ENCODE results near the gene GRM8.

GRM8 gene

GRCh38 chr7:126449611-126450268, 803.0 kb downstream of the GRM8 start:
- H3K27me3 ChIP-seq (ENCODE audit: control insufficient read depth, low read length): no peaks in the 10 kb centered on the region
- no peaks in the 10 kb centered on the region for H3K9me2 ChIP-seq (replicated peaks; ENCODE audit: control insufficient read depth, low read length)
- H3K79me2 ChIP-seq (ENCODE audit: control insufficient read depth, low read length): no peaks in the 10 kb centered on the region
- H3F3A ChIP-seq (ENCODE audit: control insufficient read depth, insufficient read depth): no peaks in the 10 kb centered on the region
- H3K9me3 ChIP-seq (ENCODE audit: control insufficient read depth, insufficient read depth, low read length): no peaks in the 10 kb centered on the region
- no peaks in the 10 kb centered on the region for H3K36me3 ChIP-seq (ENCODE audit: control insufficient read depth, low read length)
- no peak for TF ChIP-seq EZH2phosphoT487 (IDR thresholded peaks at IDR 0.05; ENCODE audit: borderline replicate concordance, low read length)
- TF ChIP-seq CTCF (IDR thresholded peaks at IDR 0.05; ENCODE audit: low read depth, low read length, poor library complexity, severe bottlenecking): no peak
- H4K20me1 ChIP-seq (ENCODE audit: control insufficient read depth, insufficient read depth, low read depth, low read length): no peaks in the 10 kb centered on the region
- peak overlapping the region; percentile 14 for H3K27ac ChIP-seq (ENCODE audit: low read depth, low read length)
- H3K4me3 ChIP-seq (ENCODE audit: low read length): peak overlapping the region; percentile 39
- H3K4me1 ChIP-seq (ENCODE audit: control insufficient read depth, low read length): peaks cover 17% of the 10 kb centered on the region
- peak overlapping the region; percentile 56 for H3K4me2 ChIP-seq (ENCODE audit: low read length)

GRCh38 chr7:126447984-126448383, 804.8 kb downstream of the GRM8 start:
- no peaks in the 10 kb centered on the region for H4K20me1 ChIP-seq (ENCODE audit: control insufficient read depth, insufficient read depth, low read depth, low read length)
- no peaks in the 10 kb centered on the region for H3K79me2 ChIP-seq (ENCODE audit: control insufficient read depth, low read length)
- H3K4me1 ChIP-seq (ENCODE audit: control insufficient read depth, low read length): peaks cover 17% of the 10 kb centered on the region
- H3F3A ChIP-seq (ENCODE audit: control insufficient read depth, insufficient read depth): no peaks in the 10 kb centered on the region
- no peak overlapping the region for H3K27ac ChIP-seq (ENCODE audit: low read depth, low read length)
- H3K4me2 ChIP-seq (ENCODE audit: low read length): no peak overlapping the region
- H3K9me2 ChIP-seq (replicated peaks; ENCODE audit: control insufficient read depth, low read length): no peaks in the 10 kb centered on the region
- H3K27me3 ChIP-seq (ENCODE audit: control insufficient read depth, low read length): no peaks in the 10 kb centered on the region
- TF ChIP-seq EZH2phosphoT487 (IDR thresholded peaks at IDR 0.05; ENCODE audit: borderline replicate concordance, low read length): no peak
- TF ChIP-seq CTCF (IDR thresholded peaks at IDR 0.05; ENCODE audit: low read depth, low read length, poor library complexity, severe bottlenecking): no peak
- H3K36me3 ChIP-seq (ENCODE audit: control insufficient read depth, low read length): no peaks in the 10 kb centered on the region
- no peaks in the 10 kb centered on the region for H3K9me3 ChIP-seq (ENCODE audit: control insufficient read depth, insufficient read depth, low read length)
- no peak overlapping the region for H3K4me3 ChIP-seq (ENCODE audit: low read length)

- Histone ChIP-seq H4K20me1 (ENCODE audit: control insufficient read depth, insufficient read depth, low read depth, low read length) (no peaks in the 10 kb centered on the region), H3K27me3 (ENCODE audit: control insufficient read depth, low read length) (no peaks in the 10 kb centered on the region), H3K4me1 (ENCODE audit: control insufficient read depth, low read length) (peaks cover 14% of the 10 kb centered on the region), H3K9me2 (replicated peaks; ENCODE audit: control insufficient read depth, low read length) (no peaks in the 10 kb centered on the region), H3K4me2 (ENCODE audit: low read length) (no peak overlapping the region), H3K79me2 (ENCODE audit: control insufficient read depth, low read length) (no peaks in the 10 kb centered on the region), H3K36me3 (ENCODE audit: control insufficient read depth, low read length) (no peaks in the 10 kb centered on the region), H3F3A (ENCODE audit: control insufficient read depth, insufficient read depth) (no peaks in the 10 kb centered on the region), H3K4me3 (ENCODE audit: low read length) (no peak overlapping the region), H3K9me3 (ENCODE audit: control insufficient read depth, insufficient read depth, low read length) (no peaks in the 10 kb centered on the region), H3K27ac (ENCODE audit: low read depth, low read length) (no peak overlapping the region)
- no peak for TF ChIP-seq CTCF (IDR thresholded peaks at IDR 0.05; ENCODE audit: low read depth, low read length, poor library complexity, severe bottlenecking)
- TF ChIP-seq EZH2phosphoT487 (IDR thresholded peaks at IDR 0.05; ENCODE audit: borderline replicate concordance, low read length): no peak
Measured at GRCh38 chr7:126445991-126446390, 806.8 kb downstream of the GRM8 start.
